Calu3 (cell line): ENCODE data around the gene TRAK2. TPM values are rescaled to one million over a fixed set of nuclear protein-coding genes. Genes with fewer than 3 reads are reported as not detected.

ENCODE experiments used
- BruUV-seq: library from RNA; stranded (reverse); fragments of 400-500 nt; replicated peaks from 2 replicates; lab custom pipeline; 2021; lab: Mats Ljungman, UMichigan
- CTCF ChIA-PET: fragments of 300-600 bp; sonication (Branson Sonifier 250); formaldehyde crosslinking; loops from one replicate; lab custom pipeline; 2022; ENCODE audit warnings: antibody characterized with exemption; lab: Charles Lee
- DNase-seq: peaks from one replicate; pipeline ENCODE4 v3.0.0; 2022
- H3K27ac Mint-ChIP-seq: one replicate; pipeline ENCODE4 v1.8.0; 2022; ENCODE audit warnings: mixed read lengths; ENCODE audit not compliant: unreplicated experiment
- H3K27me3 Mint-ChIP-seq: one replicate; pipeline ENCODE4 v1.8.0; 2022; ENCODE audit warnings: mixed read lengths; ENCODE audit not compliant: unreplicated experiment
- H3K36me3 Mint-ChIP-seq: one replicate; pipeline ENCODE4 v1.8.0; 2022; ENCODE audit warnings: mild to moderate bottlenecking, moderate library complexity, mixed read lengths; ENCODE audit not compliant: insufficient read depth, unreplicated experiment
- H3K4me1 Mint-ChIP-seq: one replicate; pipeline ENCODE4 v1.8.0; 2022; ENCODE audit warnings: mild to moderate bottlenecking, low read depth, mixed read lengths; ENCODE audit not compliant: unreplicated experiment
- H3K4me3 Mint-ChIP-seq: one replicate; pipeline ENCODE4 v1.8.0; 2022; ENCODE audit warnings: mild to moderate bottlenecking, low read depth, moderate library complexity, mixed read lengths; ENCODE audit not compliant: unreplicated experiment
- H3K9me3 Mint-ChIP-seq: one replicate; pipeline ENCODE4 v1.8.0; 2022; ENCODE audit warnings: low read depth, mixed read lengths; ENCODE audit not compliant: unreplicated experiment
- intact Hi-C: fragments of 100-400 bp; cut with micrococcal nuclease; formaldehyde crosslinking; loops from one replicate; pipeline ENCODE4 v1.10.0; 2022; ENCODE audit not compliant: unreplicated experiment
- total RNA-seq: library from RNA; stranded (reverse); gene quantifications from 2 replicates; pipeline ENCODE4 v1.2.3, GENCODE V29; 2022
- TF ChIP-seq, protein P1 (sequence below): fragments of 200-600 bp; IDR thresholded peaks from one replicate; pipeline ENCODE4 v1.8.0; 2022; ENCODE audit warnings: antibody characterized with exemption; ENCODE audit not compliant: unreplicated experiment

TRAK2 gene
- total RNA-seq, 1 experiment from 2014 or later = 24.4 TPM

DNA sequence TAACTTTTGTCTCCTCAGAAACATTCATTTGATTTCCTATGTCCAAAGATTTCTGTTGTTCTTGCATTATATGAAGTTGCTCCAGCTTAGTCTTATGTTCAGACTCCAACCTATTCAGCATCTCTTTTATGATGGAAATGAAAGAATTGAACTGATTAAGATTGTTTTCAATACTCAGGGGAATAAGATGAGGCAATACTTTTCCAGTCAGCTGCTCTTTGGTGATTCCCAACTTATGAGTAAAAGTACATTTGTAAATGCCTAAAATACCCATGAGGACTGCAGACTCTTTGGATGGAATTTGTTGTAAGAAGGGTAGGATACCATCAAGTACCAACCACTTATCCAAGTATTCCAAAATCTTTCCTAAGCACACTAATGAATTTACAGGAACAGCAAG is 39.8 kb downstream of the TRAK2 start:
- no peak overlapping the region for H3K4me3 Mint-ChIP-seq
- DNase-seq = no peak
- CTCF ChIA-PET = no interaction called here
- H3K27ac Mint-ChIP-seq = no peak overlapping the region
- no TSS peak for BruUV-seq
- no peaks in the 10 kb centered on the region for H3K9me3 Mint-ChIP-seq
- H3K27me3 Mint-ChIP-seq = no peaks in the 10 kb centered on the region
- intact Hi-C loops = no loop called here
- H3K36me3 Mint-ChIP-seq = peaks cover 8% of the 10 kb centered on the region
- H3K4me1 Mint-ChIP-seq = peaks cover 5% of the 10 kb centered on the region
- TF ChIP-seq, protein P1, sequence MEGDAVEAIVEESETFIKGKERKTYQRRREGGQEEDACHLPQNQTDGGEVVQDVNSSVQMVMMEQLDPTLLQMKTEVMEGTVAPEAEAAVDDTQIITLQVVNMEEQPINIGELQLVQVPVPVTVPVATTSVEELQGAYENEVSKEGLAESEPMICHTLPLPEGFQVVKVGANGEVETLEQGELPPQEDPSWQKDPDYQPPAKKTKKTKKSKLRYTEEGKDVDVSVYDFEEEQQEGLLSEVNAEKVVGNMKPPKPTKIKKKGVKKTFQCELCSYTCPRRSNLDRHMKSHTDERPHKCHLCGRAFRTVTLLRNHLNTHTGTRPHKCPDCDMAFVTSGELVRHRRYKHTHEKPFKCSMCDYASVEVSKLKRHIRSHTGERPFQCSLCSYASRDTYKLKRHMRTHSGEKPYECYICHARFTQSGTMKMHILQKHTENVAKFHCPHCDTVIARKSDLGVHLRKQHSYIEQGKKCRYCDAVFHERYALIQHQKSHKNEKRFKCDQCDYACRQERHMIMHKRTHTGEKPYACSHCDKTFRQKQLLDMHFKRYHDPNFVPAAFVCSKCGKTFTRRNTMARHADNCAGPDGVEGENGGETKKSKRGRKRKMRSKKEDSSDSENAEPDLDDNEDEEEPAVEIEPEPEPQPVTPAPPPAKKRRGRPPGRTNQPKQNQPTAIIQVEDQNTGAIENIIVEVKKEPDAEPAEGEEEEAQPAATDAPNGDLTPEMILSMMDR = no peak

DNA sequence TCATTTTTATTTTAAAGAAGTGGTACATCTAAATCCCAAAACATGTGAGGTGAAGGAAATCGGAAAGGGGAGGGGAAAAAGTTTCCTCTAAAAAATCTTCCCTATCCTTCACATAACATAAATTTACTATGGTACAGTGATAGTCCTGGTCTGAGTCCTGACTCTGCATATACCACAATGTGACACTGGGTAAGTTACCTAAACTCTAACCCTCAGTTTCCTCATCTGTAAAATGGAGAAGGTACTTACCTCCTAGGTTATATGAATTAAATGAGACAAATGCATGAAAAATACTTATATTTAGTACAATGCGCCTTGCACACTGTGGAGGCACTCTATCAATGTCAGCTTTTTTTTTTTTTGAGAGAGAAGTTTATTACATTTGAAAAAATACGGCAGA is 42.3 kb downstream of the TRAK2 start:
- peaks cover 17% of the 10 kb centered on the region for H3K36me3 Mint-ChIP-seq
- BruUV-seq = no TSS peak
- H3K4me1 Mint-ChIP-seq = peaks cover 27% of the 10 kb centered on the region
- DNase-seq = no peak
- TF ChIP-seq, protein P1 = no peak
- no peaks in the 10 kb centered on the region for H3K27me3 Mint-ChIP-seq
- no peak overlapping the region for H3K4me3 Mint-ChIP-seq
- intact Hi-C loops = no loop called here
- no peak overlapping the region for H3K27ac Mint-ChIP-seq
- CTCF ChIA-PET = interaction anchor here (0.6 kb wide), 1 partner anchor 215 kb away, joined by 3 read pairs; no protein-coding TSS in a partner anchor
- no peaks in the 10 kb centered on the region for H3K9me3 Mint-ChIP-seq

DNA sequence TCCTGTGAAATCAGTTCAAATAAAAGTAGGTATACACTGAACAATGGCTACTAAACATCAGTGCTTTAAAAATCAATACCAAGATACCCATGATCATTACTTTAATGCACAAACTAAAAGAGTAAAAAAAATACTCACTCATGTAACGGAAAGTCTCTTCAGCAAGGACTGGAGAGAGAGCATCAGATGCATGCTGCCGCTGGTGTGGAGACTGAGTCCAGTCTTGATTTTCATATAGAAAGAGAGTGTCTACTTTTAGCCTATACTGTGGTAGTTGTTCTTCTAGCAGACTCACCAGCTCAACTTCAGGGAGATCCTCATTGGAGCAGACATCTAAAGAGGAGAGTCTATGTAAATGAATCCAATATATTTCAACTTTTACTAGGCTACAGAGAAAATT is 44.0 kb downstream of the TRAK2 start:
- CTCF ChIA-PET = interaction anchor here (0.7 kb wide), 1 partner anchor 13 kb away, joined by 3 read pairs; no protein-coding TSS in a partner anchor
- no TSS peak for BruUV-seq
- Mint-ChIP-seq H3K27me3 (no peaks in the 10 kb centered on the region), H3K4me3 (peak overlapping the region; percentile 39), H3K27ac (peak overlapping the region; percentile 65), H3K9me3 (no peaks in the 10 kb centered on the region), H3K36me3 (peaks cover 17% of the 10 kb centered on the region), H3K4me1 (peaks cover 38% of the 10 kb centered on the region)
- intact Hi-C loops = no loop called here
- DNase-seq = no peak
- TF ChIP-seq, protein P1 = no peak

DNA sequence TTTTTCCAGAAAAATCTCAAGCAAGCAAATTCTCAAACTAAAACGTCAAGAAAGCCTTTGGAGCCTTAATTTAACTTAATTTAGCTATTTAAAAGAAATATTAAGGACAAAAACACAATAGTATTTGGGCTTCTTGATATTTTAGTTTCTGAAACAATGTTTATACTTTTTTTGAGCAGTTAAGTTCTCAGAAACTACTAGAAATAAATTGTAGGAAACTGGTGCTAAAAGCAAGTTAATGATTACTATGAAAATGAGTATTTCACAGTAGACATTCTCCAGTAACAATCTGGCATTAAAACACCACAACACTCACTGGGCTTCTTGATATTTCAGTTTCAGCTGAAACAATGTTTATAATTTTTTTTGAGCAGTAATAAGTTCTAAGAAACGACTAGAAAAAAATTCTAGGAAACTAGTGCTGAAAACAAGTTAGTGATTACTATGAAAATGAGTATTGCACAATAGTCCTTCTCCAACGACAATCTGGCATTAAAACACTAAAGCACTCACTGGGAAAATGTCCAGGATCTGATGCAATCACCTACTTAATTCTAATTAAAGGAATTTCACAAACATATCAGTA is 45.1 kb downstream of the TRAK2 start:
- Mint-ChIP-seq H3K27me3 (no peaks in the 10 kb centered on the region), H3K4me3 (peak overlapping the region; percentile 39), H3K9me3 (no peaks in the 10 kb centered on the region), H3K4me1 (peaks cover 46% of the 10 kb centered on the region), H3K36me3 (peaks cover 17% of the 10 kb centered on the region), H3K27ac (peak overlapping the region; percentile 65)
- intact Hi-C loops = no loop called here
- TF ChIP-seq, protein P1 = no peak
- CTCF ChIA-PET = no interaction called here
- DNase-seq = no peak
- no TSS peak for BruUV-seq
